ENCODE data around the gene CTRL. TPM values are rescaled to one million over a fixed set of nuclear protein-coding genes. Genes with fewer than 3 reads are reported as not detected.
"Not testable (repeated sequence)": the region's sequence is repeated elsewhere in the genome, so short reads cannot be mapped to it uniquely, and the experiment has no call there.

CTRL gene
- total RNA-seq, 1 donor from 2014 or later: 0.20 TPM

DNA sequence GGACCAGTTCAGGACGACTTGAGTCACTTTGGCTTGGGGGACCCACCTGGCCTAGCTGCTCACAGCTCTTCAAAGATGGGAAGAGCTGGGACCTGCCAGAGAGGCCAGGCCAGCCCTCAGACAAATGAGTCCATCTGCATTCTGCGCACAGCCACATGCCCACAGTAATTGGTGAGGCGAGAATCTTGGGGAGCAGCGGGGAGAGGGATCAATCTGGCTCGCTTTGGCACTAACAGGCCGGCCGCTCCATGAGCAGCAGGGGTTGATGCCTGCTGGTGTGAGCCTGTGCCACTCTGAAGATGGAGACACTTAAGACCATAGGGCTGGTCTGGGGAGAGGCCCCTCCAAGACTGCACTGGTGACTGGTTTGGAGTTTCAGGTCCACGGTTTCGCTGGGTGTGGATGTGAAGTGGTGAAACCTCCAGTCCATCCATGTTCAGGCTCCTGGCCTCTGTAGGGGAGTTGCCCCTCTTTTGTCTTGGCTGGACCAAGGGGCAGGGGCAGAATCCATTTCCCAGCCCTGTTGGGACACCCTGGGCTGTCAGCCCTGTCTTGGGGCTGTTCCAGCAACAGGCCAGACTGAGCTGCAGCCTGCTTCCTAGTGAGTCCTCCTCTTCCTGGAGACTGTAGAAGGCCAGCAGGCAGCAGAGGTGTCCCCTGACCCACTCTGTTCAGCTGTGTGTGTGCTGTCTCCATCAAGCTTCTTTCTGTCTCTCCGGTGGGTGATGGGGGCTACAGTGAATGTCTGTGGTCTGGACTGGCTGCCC lies 7.3 kb downstream of the CTRL start:
- DNase-seq (ENCODE audit: low read depth in 2 of 2): peak in 1 of 2 donors; percentile 33

DNA sequence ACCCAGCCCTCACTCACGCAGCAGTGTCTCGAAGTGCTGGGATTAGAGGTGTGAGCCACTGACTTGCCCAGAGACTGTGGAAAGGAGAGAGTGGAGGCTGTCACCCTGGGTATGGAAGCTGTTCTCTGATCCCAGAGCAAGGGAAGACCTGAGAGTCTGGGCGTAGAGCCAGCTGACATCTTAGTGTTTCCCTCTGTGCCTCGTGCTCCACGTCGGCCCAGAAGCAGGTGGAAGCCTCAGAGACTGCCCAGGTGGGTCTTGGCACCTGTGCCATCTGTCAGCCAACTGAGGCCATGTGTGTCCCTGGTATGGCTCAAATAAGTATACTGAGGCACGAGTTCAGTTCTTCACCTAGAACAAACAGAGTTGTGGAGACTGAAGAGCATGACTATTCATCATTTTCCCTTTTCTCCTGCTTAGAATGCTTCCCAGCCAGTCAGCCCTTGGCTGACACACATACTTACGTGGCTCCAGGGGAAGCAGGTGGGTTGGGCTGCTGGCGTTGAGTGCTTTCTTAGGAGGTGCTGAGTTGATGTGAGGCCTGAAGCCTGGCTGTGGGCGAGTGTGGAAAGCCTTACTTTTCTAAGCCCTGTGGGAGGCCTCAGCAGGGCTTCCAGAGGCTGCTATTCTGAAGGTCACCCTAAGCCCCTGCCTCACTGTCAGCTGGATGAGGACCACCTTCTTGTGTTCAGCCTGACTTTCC lies 8.1 kb downstream of the CTRL start:
- peak in 1 of 2 donors; percentile 39 for DNase-seq (ENCODE audit: low read depth in 2 of 2)

- DNase-seq (ENCODE audit: low read depth in 2 of 2): peak in 1 of 2 donors; percentile 49
Measured at GRCh38 chr16:67922740-67923139, 8.9 kb downstream of the CTRL start.

- DNase-seq (ENCODE audit: low read depth in 2 of 2): peak in 1 of 2 donors; percentile 43
Measured at GRCh38 chr16:67922221-67922620, 9.4 kb downstream of the CTRL start.

DNA sequence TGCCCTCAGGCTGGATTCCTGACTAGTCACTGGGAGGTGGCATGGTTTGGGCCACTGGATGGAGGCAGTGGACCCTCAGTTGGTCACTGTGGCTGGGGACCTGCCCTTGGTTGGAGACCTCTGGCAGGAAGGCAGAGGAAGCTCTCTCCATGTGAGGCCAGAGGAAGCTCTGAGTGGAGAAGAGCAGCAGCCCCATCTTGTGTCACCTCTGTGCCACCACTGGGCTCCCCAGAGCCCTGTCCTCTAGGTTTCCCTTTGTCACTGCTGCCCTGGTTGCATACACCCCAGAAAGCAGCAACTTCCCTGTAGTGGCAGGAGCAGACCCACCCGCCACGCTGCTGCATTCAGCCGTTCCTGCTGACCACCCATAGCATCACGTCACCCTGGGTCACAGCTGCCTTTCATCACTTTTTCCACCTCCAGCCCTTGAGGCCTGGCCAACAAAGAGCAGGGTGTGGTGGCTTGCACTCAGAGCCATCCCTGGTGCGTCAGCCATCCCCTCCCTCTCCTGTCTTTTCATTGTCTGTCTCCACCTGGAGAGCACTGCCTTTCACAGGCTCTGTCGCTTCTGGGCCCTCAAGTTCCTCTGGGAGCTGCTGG lies 11.9 kb downstream of the CTRL start:
- no peak for DNase-seq (ENCODE audit: low read depth in 2 of 2)

DNA sequence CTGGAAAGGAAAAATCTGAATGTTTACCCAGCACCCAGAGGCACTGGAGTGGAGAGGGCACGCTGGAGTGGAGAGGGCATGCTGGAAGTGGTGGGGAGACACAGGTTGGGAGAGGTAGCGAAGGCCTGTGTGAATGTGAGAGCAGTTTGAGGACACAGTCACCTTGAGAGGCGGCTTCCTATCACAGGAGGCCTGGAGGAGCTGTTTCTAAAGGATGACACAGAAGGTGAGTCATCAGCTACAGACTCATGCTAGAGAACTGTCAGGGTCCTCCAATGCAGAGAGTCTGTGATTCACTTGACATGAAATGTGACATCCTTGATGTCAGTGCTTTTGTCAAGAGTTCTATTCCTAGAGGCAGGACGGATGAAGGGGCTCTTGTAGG lies 13.8 kb downstream of the CTRL start:
- peak in 1 of 2 donors; percentile 77 for DNase-seq (ENCODE audit: low read depth in 2 of 2)

GRCh38 chr16:67917140-67917851 lies 14.4 kb downstream of the CTRL start:
- no peak for DNase-seq (ENCODE audit: low read depth in 2 of 2)

- DNase-seq (ENCODE audit: low read depth in 2 of 2): peak in 1 of 2 donors; percentile 50
Measured at GRCh38 chr16:67915831-67916723, 15.6 kb downstream of the CTRL start.

GRCh38 chr16:67915496-67915769 lies 16.2 kb downstream of the CTRL start:
- DNase-seq (ENCODE audit: low read depth in 2 of 2): not testable (repeated sequence)

- DNase-seq (ENCODE audit: low read depth in 2 of 2): no peak
Measured at GRCh38 chr16:67914758-67915495, 16.7 kb downstream of the CTRL start.

DNA sequence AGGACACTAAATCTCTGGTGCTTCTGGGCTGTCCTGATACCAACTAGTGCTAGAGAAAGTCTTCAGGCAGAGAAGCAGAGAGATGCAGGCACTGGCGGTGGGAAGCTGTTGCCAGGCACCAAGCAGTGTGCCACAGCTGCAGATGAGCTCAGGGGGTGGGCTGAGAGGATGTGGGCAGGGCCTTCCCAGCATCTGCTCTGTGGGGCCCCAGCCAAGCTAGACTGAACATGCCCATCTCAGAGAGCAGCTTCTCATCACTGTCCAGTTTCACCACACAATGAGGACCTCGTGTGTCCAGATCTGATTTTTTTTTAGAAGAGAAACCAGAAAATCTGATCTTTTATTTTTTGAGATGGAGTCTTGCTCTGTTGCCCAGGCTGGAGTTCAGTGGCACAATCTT lies 21.5 kb downstream of the CTRL start:
- DNase-seq (ENCODE audit: low read depth in 2 of 2): peak in 1 of 2 donors; percentile 60

- DNase-seq (ENCODE audit: low read depth in 2 of 2): no peak
Measured at GRCh38 chr16:67909056-67909742, 22.5 kb downstream of the CTRL start.

DNA sequence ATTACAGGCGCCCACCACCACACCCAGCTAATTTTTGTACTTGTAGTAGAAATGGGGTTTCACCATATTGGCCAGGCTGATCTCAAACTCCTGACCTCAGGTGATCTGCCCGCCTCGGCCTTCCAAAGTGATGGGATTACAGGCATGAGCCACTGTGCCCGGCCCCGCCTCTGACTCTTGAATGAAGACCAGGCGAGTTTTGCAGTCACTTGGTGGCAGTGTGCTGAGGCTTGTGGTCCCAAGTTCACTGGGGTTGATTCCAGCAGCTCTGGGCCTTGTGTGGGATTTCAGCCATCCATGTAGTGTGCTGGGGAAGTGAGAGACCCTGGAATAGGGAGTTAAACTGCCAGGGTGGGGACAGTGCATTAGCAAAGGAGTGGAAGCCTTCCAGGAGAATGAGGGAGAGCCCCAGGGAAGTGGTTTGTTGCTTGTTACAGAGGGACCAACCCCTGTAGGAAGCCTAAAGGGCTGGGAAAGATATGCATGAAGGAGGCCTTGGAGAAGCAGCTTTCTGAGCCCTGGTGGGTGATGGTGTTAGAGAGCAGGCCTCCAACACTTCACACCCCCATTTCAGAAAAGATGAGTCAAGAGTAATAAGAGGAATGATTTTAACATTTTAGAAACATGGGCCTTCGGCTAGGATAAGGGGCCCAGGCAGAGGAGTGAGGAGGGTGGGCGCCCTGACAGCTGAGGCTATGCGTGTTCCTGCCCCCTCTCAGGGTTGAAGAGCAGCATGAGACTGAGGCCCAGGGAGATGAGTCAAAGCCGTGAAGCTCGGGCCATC lies 24.1 kb downstream of the CTRL start:
- no peak for DNase-seq (ENCODE audit: low read depth in 2 of 2)

DNA sequence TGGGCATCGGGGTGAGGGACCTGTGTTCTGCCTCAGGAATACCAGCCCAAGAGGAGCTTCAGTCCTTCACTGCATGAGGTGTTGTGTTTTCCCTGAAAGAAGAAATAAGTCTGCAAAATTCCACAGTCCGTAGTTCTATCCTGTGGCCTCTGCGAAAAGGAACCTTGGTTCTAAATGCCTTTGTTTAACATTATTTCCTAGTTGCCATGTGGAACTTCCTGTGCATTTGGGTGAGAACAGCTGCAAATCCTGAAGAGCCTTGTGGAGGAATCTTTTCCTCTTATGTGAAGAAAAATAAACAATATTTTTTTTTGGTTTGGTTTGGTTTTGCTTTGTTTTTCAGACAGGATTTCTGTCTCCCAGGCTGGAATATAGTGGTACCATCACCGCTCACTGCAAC lies 28.8 kb downstream of the CTRL start:
- DNase-seq (ENCODE audit: low read depth in 2 of 2): peak; percentile 44 to 86

DNA sequence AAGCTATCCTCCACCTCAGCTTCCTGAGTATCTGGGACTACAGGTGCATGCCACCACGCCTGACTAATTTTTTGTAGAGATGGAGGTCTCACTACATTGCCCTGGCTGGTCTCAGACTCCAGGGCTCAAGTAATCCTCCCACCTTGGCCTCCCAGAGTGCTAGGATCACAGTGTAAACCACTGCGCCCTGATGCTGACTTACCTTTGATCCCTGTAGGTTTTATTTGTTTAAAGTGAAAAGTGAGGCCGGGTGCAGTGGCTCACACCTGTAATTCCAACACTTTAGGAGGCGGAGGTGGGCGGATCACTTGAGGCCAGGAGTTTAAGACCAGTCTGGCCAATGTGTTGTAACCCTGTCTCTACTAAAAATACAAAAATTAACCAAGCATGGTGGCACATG lies 29.9 kb downstream of the CTRL start:
- no peak for DNase-seq (ENCODE audit: low read depth in 2 of 2)

GRCh38 chr16:67897231-67897630 lies 34.4 kb downstream of the CTRL start:
- peak in 1 of 2 donors; percentile 81 for DNase-seq (ENCODE audit: low read depth in 2 of 2)

DNA sequence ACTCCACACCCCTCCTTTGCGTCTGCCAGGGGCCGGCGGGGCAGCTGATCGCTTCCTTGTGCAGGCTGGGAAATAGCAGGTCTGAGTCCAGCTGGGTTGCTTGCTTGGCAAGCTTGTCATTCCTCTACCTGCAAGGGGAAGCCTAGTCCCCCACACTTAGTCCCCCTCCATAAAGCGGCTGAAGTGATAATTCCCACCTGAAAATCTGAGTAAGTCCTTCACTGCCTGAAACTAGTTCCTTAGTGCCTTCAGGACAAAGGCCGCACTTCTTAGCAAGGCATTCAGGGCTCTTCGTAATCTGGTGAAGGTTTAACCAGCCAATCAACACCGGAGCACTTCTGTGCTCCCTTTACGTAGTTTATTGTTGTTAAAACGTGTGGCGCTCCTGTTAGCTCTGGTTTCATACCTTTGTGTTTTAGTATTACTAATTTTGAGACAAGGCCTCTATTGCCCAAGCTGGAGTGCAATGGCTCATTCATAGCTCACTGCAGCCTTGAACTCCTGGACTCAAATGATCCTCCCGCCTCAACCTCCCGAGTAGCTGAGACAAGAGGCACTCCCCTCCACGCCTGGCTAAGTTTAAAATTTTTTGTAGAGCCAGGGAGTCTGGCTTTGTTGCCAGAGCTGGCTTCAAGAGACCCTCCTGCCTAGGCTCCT lies 37.8 kb downstream of the CTRL start:
- DNase-seq (ENCODE audit: low read depth in 2 of 2): no peak
